Measurements from ENCODE around the gene GPATCH8.

GPATCH8 gene

DNA sequence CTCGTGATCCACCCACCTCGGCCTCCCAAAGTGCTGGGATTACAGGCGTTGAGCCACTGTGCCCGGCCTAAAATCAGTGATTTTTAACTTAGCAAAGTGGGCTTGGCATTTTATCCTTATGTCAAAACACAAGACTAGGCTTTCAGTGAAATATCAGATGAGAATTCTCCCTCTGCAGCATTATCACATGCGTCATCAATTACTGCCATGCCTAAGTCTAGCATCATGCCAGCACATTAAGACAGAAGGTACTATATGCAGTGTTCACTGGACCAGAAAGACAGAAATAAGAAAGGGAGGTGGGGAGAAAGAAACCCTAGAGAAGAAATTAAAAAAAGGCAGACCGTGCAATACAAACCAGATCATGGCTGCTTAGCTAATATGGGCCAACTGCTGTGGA, 29.8 kb downstream of the GPATCH8 start:
- TF ChIP-seq, protein P1, sequence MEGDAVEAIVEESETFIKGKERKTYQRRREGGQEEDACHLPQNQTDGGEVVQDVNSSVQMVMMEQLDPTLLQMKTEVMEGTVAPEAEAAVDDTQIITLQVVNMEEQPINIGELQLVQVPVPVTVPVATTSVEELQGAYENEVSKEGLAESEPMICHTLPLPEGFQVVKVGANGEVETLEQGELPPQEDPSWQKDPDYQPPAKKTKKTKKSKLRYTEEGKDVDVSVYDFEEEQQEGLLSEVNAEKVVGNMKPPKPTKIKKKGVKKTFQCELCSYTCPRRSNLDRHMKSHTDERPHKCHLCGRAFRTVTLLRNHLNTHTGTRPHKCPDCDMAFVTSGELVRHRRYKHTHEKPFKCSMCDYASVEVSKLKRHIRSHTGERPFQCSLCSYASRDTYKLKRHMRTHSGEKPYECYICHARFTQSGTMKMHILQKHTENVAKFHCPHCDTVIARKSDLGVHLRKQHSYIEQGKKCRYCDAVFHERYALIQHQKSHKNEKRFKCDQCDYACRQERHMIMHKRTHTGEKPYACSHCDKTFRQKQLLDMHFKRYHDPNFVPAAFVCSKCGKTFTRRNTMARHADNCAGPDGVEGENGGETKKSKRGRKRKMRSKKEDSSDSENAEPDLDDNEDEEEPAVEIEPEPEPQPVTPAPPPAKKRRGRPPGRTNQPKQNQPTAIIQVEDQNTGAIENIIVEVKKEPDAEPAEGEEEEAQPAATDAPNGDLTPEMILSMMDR (IDR thresholded peaks at IDR 0.05; ENCODE audit: low read depth, low read length) = no peak
- no peak for DNase-seq (ENCODE audit: low read depth in 2 of 2)
- H3K4me3 ChIP-seq (replicated peaks in 1 of 2; ENCODE audit: low read depth in 2 of 2, low read length in 2 of 2) = no peak overlapping the region

DNA sequence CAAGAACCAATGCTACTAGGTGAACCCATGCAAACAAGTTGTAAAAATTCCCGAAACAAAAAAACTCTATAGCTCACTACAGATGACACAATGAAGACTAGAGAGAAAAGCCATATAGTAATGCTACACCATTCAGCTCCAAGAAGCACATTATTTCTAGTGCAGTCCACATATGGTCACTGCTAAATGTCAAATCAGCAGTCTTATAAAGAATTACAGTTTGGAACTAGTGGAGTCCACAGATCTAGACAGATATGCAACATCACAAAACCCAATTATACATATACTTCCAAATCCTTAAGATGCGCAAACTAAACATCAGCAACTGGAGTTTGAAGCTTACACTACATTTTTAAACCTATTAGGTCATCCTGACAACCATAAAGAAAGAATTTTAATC, 33.5 kb downstream of the GPATCH8 start:
- TF ChIP-seq, protein P1 (IDR thresholded peaks at IDR 0.05; ENCODE audit: low read depth, low read length) = no peak
- no peak for DNase-seq (ENCODE audit: low read depth in 2 of 2)
- H3K4me3 ChIP-seq (replicated peaks in 1 of 2; ENCODE audit: low read depth in 2 of 2, low read length in 2 of 2) = no peak overlapping the region

DNA sequence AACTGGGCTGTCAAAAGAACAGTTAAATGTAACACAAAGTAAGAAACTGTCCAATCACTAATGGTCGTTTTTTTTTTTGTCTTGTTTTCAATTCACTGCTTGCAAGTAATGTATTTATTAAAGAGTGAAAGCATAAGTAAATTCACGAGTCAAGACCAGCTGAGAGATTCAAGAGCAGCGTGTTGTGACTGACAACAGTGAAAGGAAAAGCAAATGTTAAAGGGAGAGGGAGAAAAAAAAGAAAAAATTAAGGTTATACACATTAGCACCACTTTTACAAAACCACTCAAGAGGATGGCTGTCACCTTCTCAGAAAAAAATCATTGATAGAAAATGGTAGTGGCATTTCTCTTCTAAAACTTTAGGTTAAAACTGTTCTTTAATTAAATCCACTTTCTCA, 36.1 kb downstream of the GPATCH8 start:
- no peak overlapping the region for H3K4me3 ChIP-seq (replicated peaks in 1 of 2; ENCODE audit: low read depth in 2 of 2, low read length in 2 of 2)
- TF ChIP-seq, protein P1 (IDR thresholded peaks at IDR 0.05; ENCODE audit: low read depth, low read length) = no peak
- peak in 1 of 2 donors; percentile 3 for DNase-seq (ENCODE audit: low read depth in 2 of 2)

DNA sequence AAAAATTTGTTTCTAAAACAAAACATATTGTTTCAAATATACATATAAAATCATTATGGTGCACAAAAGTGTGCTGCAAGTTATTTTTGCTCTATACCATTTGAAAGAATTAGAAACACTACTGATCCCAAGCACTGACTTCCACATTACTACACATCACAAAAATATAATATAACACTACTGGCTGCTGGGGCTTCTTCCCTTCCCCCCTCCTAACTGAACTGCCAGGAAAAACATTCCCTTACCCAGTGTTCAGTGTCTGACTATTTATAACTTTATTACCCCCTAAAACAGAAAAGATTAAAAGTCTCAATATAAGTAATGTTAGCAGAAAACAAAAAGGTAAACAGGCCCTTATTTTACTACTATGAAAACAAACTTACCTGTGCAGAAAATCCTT, 36.9 kb downstream of the GPATCH8 start:
- H3K4me3 ChIP-seq (replicated peaks in 1 of 2; ENCODE audit: low read depth in 2 of 2, low read length in 2 of 2) = no peak overlapping the region
- DNase-seq (ENCODE audit: low read depth in 2 of 2) = no peak
- TF ChIP-seq, protein P1 (IDR thresholded peaks at IDR 0.05; ENCODE audit: low read depth, low read length) = no peak

DNA sequence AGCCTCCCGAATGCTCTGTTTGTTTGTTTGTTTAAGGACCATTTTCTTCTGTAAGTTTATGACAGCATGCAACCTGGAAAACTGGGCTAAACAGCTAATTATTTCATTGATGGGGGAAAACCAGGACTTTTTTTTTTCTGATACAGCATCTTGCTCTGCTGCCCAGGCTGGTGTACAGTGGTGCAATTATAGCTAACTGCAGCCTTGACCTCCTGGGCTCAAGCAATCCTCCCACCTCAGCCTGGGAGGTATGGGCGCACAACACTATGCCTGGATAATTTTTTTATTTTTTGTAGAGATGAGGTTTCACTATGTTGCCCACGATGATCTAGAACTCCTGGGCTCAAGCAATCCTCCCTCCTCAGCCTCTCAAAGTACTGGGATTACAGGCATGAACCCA, 37.3 kb downstream of the GPATCH8 start:
- no peak for DNase-seq (ENCODE audit: low read depth in 2 of 2)
- no peak overlapping the region for H3K4me3 ChIP-seq (replicated peaks in 1 of 2; ENCODE audit: low read depth in 2 of 2, low read length in 2 of 2)
- TF ChIP-seq, protein P1 (IDR thresholded peaks at IDR 0.05; ENCODE audit: low read depth, low read length) = no peak

DNA sequence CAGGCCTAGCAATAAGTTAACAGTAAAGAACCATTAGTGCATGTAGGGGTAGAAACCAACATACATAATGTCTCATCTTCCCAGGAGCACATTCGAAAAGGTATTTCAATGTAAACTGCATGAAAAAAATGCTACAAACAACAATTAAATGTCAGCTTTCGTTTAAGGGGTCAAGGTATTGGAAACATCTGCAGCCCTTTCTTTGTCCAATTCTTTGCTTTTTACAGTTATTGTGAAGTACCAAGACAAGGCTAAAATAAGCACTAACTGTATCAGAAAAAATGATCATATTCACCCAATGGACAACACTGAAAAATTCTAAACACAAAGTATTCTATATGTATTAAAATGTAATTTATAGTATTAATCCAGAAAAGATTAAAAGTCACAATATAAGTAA, 37.9 kb downstream of the GPATCH8 start:
- TF ChIP-seq, protein P1 (IDR thresholded peaks at IDR 0.05; ENCODE audit: low read depth, low read length) = no peak
- no peak for DNase-seq (ENCODE audit: low read depth in 2 of 2)
- H3K4me3 ChIP-seq (replicated peaks in 1 of 2; ENCODE audit: low read depth in 2 of 2, low read length in 2 of 2) = no peak overlapping the region

DNA sequence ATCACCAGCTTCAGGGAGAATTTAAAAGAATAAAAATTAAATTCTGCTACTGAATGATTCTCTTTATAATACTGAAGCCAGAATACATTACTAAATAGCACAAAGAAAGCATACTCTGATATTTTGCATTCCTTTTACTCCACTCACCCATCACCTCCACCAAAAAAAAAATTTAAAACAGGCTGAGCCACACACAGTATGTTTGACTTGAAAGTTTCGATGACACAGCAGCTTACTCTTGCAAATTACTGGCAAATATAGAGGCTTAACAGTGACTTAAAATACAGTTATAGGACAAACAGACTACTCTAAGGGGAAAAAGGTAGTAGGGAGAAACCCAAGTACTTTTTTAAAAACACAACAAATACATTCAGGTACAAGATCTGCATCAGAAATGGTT, 39.2 kb downstream of the GPATCH8 start:
- TF ChIP-seq, protein P1 (IDR thresholded peaks at IDR 0.05; ENCODE audit: low read depth, low read length) = no peak
- H3K4me3 ChIP-seq (replicated peaks in 1 of 2; ENCODE audit: low read depth in 2 of 2, low read length in 2 of 2) = no peak overlapping the region
- DNase-seq (ENCODE audit: low read depth in 2 of 2) = peak; percentile 18 to 57

Data from cardiac fibroblast (primary cell).